ENCODE data around the gene TBCA.

The TBCA gene, protein sequence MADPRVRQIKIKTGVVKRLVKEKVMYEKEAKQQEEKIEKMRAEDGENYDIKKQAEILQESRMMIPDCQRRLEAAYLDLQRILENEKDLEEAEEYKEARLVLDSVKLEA

DNA sequence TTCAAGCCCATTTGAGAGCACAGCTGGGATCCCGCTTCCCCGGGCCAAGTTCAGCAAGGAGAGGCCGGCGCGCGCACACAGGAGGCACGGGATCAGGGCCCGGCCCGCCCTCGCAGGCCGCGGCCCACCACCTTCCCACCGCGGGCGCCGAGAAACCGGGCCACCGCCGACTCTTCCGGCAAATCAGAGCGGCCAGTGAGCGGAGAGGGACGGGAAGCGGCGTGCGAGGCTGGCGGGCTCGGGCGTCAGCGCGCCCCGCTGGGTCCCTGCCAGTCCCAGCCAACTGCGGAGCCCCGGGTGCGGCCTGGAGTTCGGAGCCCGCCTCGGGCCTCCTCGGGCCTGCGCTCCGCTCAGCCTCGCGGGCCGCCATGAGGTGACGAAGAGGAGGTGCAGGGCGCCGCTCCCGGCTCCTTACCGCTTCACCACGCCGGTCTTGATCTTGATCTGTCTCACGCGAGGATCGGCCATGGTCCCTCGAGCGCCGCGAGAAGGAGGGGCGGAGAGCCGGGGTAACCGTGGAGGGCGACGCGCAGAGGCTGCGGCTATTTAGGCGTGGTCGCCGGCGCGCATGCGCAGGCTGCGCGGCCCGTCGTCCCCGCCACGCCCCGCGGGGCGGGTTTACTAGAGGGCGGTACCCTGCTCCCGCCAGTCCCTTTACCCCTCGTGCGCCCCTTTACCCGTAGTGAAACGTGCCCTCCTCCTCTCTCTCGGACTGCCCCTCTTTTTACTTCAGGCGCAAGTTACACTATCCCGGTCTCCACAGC lies at the start of gene TBCA:
Gene TBCA, minus strand, starts transcription at position 550 of the 764 bp plus-strand sequence. Its CDS starts 82 bp downstream, at position 468.
- DNase-seq (ENCODE audit: low read depth, low spot score), result peak; percentile 77

DNA sequence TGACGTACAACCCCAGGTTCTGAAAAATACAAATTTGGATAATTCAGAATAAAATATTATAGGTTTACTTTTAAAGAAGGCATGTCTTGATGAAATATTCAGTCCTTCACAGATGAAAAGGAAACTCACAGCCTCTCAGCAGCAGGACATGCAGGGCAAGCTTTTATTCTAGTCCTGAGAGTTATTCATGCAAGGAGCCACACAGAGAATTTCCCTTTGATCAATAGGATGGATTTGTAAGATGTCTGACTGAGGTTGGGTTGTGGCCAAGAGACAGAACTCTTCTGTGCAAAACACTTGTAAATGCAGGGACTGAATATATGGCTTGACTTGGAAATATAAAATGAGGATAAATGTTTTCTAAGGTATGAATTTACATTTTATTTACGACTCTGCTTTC lies 48.8 kb upstream of the TBCA start:
- DNase-seq (ENCODE audit: low read depth, low spot score), result no peak

DNA sequence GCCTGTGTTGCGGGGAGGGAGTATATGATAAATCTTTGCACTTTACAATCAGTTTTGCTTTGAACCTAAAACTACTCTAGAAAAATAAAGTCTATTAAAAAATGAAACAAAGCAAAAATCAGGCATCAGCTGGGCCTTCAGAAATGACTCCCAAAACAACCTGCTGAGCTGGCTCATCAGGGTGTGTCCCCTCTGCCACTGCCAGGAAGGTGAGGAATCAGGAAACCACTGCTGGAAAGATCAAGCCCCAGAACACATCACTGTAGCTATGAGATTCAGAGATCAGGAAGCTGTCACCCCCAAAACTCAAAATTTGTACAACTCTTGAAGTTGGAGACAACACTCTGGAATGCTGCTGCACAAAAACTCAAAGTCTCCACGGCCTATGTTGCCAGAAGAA lies 40.5 kb upstream of the TBCA start:
- DNase-seq (ENCODE audit: low read depth, low spot score), result no peak

DNA sequence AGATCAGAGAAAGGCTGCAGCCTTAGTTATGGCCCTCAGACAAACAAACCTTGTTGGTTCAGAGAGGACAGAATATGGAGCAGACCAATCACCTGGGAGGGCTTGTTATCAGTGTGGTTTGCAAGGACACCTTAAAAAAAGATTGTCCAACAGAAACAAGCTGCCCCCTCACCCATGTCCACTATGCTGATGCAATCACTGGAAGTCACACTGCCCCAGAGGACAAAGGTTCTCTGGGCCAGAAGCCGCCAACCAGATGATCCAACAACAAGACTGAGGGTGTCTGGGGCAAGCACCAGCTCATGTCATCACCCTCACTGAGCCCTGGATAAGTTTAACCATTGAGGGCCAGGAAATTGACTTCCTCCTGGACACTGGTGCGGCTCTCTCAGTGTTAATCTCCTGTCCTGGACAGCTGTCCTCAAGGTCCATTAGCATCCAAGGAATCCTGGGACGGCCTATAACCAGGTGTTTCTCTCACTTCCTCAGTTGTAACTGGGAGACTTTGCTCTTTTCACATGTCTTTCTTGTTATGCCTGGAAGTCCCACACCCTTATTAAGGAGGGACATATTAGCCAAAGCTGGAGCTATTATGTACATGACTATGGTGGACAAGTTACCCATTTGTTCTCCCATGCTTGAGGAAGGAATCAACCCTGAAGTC lies 36.9 kb upstream of the TBCA start:
- DNase-seq (ENCODE audit: low read depth, low spot score), result no peak

DNA sequence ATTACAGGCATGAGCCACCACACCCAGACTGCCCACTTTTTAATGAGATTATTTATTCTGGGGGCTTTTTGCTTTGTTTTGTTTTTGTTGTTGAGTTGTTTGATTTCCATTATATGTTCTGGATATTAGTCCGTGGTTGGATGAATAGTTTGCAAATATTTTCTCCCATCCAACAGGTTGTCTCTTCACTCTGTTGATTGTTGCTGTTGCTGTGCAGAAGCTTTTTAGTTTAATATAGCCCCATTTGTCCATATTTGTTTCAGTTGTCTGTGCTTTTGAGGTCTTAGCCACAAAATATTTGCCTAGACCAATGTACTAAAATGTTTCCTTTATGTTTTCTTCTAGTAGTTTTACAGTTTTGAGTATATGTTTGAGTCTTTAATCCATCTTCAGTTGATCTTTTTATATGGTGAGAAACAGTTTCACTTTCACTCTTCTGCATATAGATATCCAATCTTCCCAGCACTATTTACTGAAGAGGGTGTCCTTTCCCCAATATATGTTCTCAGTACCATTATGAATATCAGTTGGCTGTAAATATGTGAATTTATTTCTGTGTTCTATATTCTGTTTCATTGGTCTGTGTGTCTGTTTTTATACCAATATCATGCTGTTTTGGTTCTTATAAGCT lies 30.2 kb upstream of the TBCA start:
- no peak for DNase-seq (ENCODE audit: low read depth, low spot score)

DNA sequence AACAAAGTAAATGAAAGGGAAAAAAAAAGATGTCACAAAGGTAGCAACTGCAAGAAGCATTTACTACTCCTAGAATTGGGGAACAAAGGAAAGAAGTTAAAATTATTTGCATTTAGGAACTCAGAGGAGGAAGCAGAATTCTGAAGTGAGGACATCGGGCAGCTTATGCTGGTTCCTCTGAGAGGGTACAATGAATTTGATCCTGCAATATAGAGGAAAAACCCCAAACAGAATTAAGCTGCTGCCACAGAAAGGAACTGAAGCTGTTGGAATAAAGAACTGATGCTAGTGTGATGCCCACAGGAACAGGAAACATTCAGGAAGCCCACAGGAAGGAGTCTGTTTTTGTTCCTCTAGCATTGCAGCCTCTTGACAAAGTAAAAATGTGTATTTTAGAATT lies 22.3 kb upstream of the TBCA start:
- DNase-seq (ENCODE audit: low read depth, low spot score), result no peak

DNA sequence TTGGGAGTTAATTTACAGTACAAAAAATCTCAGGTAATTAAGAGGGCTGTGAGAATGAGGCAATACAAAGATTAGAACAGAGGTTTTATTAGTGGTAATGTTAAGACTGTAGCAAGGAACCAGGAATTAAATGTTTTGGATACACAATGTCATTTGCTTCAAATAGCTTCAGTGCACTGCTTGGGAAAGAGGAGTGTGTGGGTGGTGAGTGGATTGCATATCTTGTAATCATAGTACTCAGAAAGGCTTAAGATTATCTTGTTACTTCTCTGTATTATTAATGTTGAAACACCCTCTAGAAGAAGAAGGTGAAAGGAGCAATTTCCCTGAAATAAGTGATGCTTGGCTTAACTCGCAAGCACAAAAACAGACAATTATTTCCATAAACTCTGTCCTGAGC lies 21.0 kb upstream of the TBCA start:
- DNase-seq (ENCODE audit: low read depth, low spot score), result no peak

DNA sequence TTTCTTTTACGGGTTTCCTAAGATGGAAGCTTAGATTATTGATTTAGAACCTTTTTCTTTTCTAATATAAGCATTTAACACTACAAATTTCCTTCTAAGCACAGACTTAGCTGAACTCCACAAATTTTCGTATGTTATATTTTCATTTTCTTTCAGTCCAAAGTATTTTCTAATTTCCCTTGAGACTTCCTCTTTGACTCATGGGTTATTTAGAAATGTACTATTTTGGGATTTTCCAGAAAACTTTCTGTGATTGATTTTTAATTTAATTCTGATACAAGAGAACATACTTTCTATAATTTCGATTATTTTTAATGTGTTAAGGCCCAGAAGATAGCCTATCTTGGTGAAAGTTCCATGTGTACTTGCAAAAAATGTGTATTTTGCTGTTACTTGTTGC lies 19.7 kb upstream of the TBCA start:
- no peak for DNase-seq (ENCODE audit: low read depth, low spot score)

DNA sequence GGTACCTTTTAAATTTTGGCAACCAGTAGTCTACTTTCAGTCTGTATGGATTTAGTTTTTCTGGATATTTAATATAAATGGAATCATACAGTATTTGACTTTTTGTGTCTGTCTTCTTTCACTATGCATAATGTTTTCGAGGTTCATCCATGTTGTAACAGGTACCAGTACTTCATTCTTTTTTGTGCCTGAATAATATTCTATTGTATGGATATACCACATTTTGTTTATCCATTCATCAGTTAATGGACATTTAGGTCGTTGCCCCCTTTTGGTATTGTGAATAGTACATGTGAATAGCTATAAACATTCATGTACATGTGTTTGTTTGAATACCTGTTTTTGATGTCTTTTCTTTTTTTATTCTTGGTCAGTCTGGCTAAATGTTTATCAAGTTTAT lies 19.1 kb upstream of the TBCA start:
- no peak for DNase-seq (ENCODE audit: low read depth, low spot score)

DNA sequence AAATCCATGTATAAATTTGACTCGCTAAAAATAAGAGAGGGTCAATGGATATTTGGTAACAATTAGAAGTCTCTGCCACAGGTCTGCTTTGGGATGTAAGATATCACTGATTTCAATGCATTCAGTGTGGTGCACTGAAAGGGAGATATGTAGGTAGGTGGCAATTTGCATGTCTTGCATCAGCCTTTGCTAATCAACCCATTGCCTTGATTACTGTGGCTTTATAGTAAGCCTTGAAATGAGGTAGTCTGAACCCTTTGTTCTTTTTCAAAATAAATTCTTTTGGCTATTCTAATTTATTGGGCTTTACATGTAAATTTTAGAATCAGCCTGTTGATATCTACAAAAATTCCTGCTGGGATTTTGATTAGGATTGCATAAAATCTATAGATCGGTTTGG lies 15.8 kb upstream of the TBCA start:
- no peak for DNase-seq (ENCODE audit: low read depth, low spot score)

DNA sequence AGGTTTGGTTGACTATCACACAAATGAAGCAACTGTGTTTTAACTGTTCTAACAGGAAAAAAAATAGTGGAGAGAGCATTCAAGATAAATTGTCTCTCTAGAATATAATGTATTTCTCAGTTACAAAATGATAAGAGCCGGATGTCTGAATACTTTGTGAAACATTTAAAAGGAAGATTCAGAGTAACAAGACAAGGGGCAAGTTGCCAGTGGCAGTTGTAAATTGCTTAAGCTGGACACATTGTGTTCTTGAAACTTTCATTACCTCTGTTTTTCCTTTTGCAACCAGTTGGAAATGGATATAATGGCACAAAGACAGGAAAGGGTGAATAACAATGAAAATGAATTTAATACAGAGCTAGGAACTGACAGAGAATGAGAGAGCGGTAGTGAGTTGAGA lies 15.2 kb upstream of the TBCA start:
- no peak for DNase-seq (ENCODE audit: low read depth, low spot score)

DNA sequence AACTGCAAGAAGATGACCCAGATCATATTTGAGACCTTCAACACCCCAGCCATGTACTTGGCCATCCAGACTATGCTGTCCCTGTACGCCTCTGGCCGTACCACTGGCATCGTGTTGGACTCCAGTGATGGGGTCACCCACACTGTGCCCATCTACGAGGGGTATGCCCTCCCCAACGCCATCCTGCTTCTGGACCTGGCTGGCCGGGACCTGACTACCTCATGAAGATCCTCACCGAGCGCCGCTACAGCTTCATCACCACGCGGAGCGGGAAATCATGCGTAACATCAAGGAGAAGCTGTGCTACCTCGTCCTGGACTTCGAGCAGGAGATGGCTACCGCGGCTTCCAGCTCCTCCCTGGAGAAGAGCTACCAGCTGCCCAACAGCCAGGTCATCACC lies 9.1 kb upstream of the TBCA start:
- no peak for DNase-seq (ENCODE audit: low read depth, low spot score)

DNA sequence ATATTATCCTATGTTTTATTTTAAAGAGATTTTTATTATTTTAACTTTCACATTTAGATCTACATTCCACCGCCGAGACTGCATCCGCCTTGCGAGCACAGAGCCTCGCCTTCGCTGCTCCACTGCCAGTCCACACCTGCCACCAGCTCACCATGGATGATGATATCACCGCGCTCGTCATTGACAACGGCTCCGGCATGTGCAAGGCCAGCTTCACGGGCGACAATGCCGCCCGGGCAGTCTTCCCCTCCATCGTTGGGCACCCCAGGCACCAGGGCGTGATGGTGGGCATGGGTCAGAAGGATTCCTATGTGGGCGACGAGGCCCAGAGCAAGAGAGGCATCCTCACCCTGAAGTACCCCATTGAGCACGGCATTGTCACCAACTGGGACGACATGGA lies 8.6 kb upstream of the TBCA start:
- no peak for DNase-seq (ENCODE audit: low read depth, low spot score)

DNA sequence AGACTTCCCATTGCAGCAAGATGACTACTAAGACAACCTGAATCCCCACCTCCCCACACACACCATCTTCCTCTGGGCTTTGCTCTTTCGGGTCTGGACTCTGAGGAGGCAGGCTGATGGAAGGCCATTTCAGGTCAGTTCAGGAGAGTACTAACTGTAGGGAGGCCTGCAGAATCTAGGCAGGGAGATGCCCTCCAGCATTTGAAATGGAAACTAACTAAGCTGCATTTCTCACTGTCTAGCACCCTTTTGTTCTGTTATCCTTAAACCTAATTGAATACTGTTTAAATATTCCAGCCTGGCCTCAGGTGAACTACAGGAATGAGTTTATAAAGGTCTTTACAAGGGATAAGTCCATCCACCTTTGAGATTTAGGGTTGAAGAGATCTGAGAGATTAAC lies 4.9 kb upstream of the TBCA start:
- no peak for DNase-seq (ENCODE audit: low read depth, low spot score)

DNA sequence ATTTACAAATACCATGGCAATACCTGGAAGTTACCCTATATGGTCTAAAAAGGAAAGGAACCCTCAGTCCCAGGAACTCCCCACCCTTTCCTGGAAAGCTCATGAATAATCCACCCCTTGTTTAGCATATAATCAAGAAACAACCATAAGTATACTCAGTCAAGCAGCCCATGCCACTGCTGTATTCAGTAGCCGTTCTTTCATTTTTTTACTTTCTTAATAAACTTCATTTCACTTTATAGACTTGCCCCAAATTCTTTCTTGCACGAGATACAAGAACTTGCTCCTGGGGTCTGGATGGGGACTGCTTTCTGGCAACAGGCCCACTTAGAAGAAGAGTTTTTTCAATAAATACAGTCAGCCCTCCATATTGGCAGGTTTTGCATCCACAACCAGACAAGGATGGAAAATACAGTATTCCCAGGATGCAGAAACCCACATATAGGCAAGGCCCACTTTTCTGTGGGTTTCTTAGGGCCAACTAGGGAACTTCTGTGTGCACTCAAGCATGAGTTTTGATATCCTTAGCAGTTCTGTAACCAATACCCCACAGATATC lies 2.8 kb upstream of the TBCA start:
- no peak for DNase-seq (ENCODE audit: low read depth, low spot score)

DNA sequence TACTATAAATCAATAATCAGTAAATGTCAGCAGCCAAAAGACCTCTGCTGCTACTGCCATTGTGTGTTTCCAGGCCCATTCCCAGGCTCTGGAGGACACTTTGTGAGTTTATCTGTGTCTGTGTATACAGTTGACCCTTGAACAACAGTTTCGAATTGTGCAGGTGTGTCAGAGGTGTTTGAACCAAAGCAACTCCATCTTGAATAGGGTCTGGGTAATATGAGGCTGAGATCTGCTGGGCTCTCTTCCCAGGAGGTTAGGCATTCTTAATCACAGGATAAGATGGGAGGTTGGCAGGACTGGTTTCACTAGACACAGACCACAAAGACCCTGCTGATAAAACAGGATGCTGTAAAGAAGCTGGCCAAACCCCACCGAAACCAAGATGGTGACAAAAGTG lies 2.3 kb upstream of the TBCA start:
- no peak for DNase-seq (ENCODE audit: low read depth, low spot score)

DNA sequence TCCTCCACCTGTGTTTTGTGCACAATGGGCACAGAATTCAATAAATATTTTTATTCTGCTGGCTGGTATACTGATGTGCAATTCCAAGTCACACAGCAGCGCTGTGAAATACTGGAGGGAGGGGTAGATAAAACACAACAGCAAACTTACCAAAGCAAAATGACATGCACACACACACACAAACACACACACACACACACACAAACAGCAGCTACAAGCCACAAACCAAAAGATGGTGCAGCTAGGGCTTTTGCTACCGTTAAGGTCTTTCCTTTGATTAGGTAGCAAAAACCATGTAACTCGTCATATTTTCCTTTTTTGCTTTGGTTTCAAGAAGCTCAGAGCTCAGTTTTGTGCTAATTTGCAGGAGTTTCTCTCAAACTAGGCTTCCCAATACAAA lies 1.8 kb upstream of the TBCA start:
- no peak for DNase-seq (ENCODE audit: low read depth, low spot score)

DNA sequence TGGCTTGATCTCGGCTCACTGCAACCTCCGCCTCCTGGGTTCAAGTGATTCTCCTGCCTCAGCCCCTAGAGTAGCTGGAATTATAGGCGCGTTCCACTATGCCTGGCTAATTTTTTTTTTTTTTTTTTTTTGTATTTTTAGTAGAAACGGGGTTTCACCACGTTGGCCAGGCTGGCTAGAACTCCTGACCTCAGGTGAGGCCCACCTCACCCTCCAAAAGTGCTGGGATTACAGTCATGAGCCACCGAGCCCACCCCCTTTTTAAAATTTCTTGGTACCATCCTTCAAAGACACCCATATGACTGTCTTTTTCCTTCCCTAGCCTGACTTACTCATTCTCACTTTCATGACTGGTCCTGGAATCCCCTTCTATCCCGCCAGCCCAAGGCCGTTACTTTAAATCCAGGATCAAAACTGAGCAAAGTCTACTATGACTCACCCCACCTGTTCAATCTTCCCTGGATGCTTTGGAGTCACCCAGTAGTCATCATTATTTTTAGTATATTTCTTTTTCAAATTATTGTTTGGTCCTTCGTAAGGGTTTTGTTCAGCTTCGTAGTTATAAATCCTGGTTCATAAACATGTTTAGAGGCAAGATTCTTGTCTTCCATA lies 1.2 kb upstream of the TBCA start:
- no peak for DNase-seq (ENCODE audit: low read depth, low spot score)

DNA sequence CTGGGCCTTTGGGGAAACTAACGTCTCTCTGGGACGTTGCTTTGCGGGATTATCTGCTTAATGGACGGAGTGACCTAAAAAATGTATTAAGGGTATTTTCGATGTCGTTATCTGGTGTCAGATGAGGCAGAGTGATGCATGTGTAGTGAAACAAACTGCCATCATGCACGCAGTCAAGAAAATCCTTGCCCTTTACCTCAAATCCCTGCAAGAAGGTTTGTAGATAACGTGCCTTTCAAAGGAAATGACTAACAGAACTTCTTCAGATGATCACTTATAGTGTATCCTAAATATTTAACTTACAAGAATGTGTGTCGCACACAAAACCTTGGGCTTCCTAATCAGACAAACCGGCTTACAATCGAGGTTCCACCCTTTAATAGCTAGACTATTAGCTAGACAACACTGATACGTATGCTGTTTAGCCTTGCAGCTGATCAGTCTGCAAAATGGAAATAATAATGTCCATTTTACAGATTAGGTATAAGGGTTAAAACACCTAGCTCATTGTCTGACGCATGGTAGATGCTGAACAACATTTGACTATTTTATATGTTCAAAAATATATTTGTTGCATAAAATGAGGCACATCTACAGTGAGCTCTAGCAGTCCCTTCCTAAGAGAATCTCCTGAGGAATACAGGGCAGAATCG lies 541 bp upstream of the TBCA start:
- DNase-seq (ENCODE audit: low read depth, low spot score), result no peak

DNA sequence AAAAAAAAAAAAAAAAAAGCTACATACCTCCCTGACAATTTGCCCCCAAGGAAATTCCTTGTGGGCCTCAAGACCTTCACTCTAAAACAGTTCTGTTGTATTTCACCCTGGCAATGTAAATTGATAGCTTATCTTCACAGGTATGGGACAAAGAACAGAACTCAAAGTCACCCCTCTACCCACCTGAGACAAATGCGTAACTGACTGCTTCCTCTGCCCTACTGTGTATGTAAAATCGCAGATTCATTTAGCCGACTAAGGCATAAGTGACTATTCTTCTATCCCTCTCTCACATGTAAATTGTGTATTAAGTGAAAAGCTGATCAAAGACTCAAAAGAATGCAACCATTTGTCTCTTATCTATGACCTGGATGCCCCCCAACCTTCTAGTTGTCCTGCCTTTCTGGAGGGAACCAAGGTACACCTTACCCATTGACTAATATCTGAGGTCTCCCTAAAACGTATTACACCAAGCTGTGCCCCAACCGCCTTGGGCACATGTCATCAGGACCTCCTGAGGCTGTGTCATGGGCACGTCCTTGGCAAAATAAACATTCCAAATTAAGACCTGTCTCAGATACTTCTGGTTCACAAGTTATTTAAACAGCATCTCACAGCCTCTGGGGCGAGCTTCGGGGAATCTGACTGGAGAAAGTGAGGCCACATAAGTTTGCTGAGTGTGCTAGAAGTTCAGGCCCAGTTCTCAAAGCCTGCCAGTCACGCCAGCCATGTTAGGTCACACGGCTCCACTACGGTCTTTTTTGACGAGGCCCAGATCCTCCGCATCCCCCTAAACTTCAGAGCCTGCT lies 954 bp downstream of the TBCA start:
- DNase-seq (ENCODE audit: low read depth, low spot score), result peak; percentile 4
